Coronary artery (tissue), 2 donors: ENCODE measurements around the gene MRPL54.
"Not testable (repeated sequence)": the region's sequence is repeated elsewhere in the genome, so short reads cannot be mapped to it uniquely, and the experiment has no call there.

Source experiments
- DNase-seq: peaks from one replicate; pipeline ENCODE4 v3.0.0-alpha.2; 2017; ENCODE audit warnings: low spot score
- H3K27ac ChIP-seq, 2 donors: fragments of 200-600 bp; sonication (generic); one replicate each; pipeline ENCODE4 v1.5.1; 2016 to 2019
- H3K4me3 ChIP-seq: fragments of 200-600 bp; sonication (generic); 2 replicates; pipeline ENCODE4 v1.5.1; 2016; ENCODE audit warnings: mild to moderate bottlenecking, moderate library complexity
- CTCF ChIP-seq: fragments of 200-600 bp; sonication (generic); IDR thresholded peaks from one replicate; pipeline ENCODE4 v1.5.1; 2019; ENCODE audit warnings: antibody characterized with exemption

MRPL54 gene

GRCh38 chr19:3765121-3765520, 2.6 kb downstream of the MRPL54 start:
- no peak overlapping the region for H3K27ac ChIP-seq
- TF ChIP-seq CTCF: no peak
- no peak for DNase-seq
- no peak overlapping the region for H3K4me3 ChIP-seq

- not testable (repeated sequence) for DNase-seq, H3K4me3 ChIP-seq, H3K27ac ChIP-seq
Observed at GRCh38 chr19:3765757-3766156, 3.3 kb downstream of the MRPL54 start.

- no peak for DNase-seq
- Histone ChIP-seq H3K4me3 (no peak overlapping the region), H3K27ac (no peak overlapping the region)
- no peak for TF ChIP-seq CTCF
Observed at GRCh38 chr19:3766520-3766919, 4.0 kb downstream of the MRPL54 start.

- TF ChIP-seq CTCF: no peak
- no peak for DNase-seq
- Histone ChIP-seq H3K4me3 (no peak overlapping the region), H3K27ac (no peak overlapping the region)
Observed at GRCh38 chr19:3767050-3767449, 4.6 kb downstream of the MRPL54 start.

GRCh38 chr19:3768015-3768747, 5.7 kb downstream of the MRPL54 start:
- H3K4me3 ChIP-seq: no peak overlapping the region
- H3K27ac ChIP-seq: no peak overlapping the region
- no peak for TF ChIP-seq CTCF
- DNase-seq: no peak

- DNase-seq: no peak
- no peak overlapping the region for H3K27ac ChIP-seq
- TF ChIP-seq CTCF: no peak
- no peak overlapping the region for H3K4me3 ChIP-seq
Observed at GRCh38 chr19:3768748-3769099, 6.2 kb downstream of the MRPL54 start.

GRCh38 chr19:3769494-3769893, 7.0 kb downstream of the MRPL54 start:
- DNase-seq: no peak
- no peak for TF ChIP-seq CTCF
- H3K4me3 ChIP-seq: no peak overlapping the region
- no peak overlapping the region for H3K27ac ChIP-seq
